Activated naive CD4-positive, alpha-beta T cell treated with anti-CD3 and anti-CD28 coated beads, Interleukin-2, amount 50 U/mL, for 24 hours (primary cell): ENCODE data around the gene OR2Z1.
"Not testable (repeated sequence)": the region's sequence is repeated elsewhere in the genome, so short reads cannot be mapped to it uniquely, and the experiment has no call there.

Experiments
- H3K27ac Mint-ChIP-seq: one replicate; pipeline ENCODE4 v1.8.0; 2021; ENCODE audit warnings: mild to moderate bottlenecking, mixed read lengths
- H3K27me3 Mint-ChIP-seq: one replicate; pipeline ENCODE4 v1.8.0; 2021; ENCODE audit warnings: mixed read lengths
- H3K36me3 Mint-ChIP-seq: one replicate; pipeline ENCODE4 v1.8.0; 2021; ENCODE audit warnings: mixed read lengths
- H3K4me1 Mint-ChIP-seq: one replicate; pipeline ENCODE4 v1.8.0; 2021; ENCODE audit warnings: mixed read lengths
- H3K4me3 Mint-ChIP-seq: one replicate; pipeline ENCODE4 v1.8.0; 2021; ENCODE audit warnings: mild to moderate bottlenecking, mixed read lengths
- H3K9me3 Mint-ChIP-seq: one replicate; pipeline ENCODE4 v1.8.0; 2021; ENCODE audit warnings: mixed read lengths

Gene OR2Z1

GRCh38 chr19:8696993-8697392 lies 24.4 kb upstream of the OR2Z1 start:
- Mint-ChIP-seq H3K4me3 (no peak overlapping the region), H3K4me1 (peaks cover 29% of the 10 kb centered on the region), H3K36me3 (no peaks in the 10 kb centered on the region), H3K27me3 (peaks cover 5% of the 10 kb centered on the region), H3K27ac (no peak overlapping the region), H3K9me3 (no peaks in the 10 kb centered on the region)

DNA sequence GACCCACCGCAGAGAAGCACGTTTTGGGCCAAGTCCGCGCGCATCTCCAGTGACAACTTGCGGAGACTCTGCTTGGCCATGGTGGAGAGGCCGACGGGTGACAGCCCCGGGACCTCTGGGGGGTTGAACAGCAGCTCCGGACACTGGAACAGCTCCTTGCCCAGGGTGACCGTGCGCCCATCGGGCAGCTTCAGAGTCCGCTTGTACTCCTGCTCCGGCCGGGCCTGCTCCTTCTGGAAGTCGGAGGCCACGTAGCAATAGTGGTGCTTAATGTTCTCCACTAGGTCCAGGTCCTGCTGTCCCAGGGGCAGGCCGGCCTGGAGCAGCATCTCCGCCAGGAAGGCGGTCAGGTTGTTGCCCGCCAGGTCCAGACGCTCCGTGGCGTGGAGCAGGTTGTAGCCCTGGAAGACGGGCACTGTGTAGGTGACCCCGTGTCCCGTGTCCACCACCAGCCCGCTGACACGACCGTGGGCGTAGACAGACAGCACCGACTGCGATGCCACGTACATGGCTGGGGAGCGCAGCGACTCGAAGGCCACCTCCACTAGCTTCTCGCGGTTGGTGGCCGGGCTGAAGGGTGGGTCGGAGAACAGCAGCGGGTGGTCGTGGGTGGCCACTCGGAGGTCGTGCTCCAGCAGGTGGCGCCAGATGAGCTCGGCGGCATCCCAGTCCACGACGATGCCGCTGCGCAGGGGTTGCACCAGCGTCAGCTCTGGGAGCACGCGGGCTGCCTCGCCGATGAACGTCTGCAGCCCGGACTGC lies 23.6 kb upstream of the OR2Z1 start:
- no peaks in the 10 kb centered on the region for H3K36me3 Mint-ChIP-seq
- H3K27me3 Mint-ChIP-seq, result no peaks in the 10 kb centered on the region
- H3K4me3 Mint-ChIP-seq, result no peak overlapping the region
- H3K9me3 Mint-ChIP-seq, result no peaks in the 10 kb centered on the region
- H3K27ac Mint-ChIP-seq, result no peak overlapping the region
- H3K4me1 Mint-ChIP-seq, result peaks cover 37% of the 10 kb centered on the region

GRCh38 chr19:8698433-8699063 lies 22.9 kb upstream of the OR2Z1 start, which contains the start of gene ACTL9:
TSS of gene ACTL9 (minus strand) at chr19:8698795. CDS start at chr19:8698701, 94 bp downstream.
- no peaks in the 10 kb centered on the region for H3K9me3 Mint-ChIP-seq
- no peak within 1 kb of the TSS for H3K4me3 Mint-ChIP-seq
- no peaks in the 10 kb centered on the region for H3K27me3 Mint-ChIP-seq
- no peaks in the 10 kb centered on the region for H3K36me3 Mint-ChIP-seq
- peaks cover 43% of the 10 kb centered on the region for H3K4me1 Mint-ChIP-seq
- H3K27ac Mint-ChIP-seq, result no peak within 1 kb of the TSS

DNA sequence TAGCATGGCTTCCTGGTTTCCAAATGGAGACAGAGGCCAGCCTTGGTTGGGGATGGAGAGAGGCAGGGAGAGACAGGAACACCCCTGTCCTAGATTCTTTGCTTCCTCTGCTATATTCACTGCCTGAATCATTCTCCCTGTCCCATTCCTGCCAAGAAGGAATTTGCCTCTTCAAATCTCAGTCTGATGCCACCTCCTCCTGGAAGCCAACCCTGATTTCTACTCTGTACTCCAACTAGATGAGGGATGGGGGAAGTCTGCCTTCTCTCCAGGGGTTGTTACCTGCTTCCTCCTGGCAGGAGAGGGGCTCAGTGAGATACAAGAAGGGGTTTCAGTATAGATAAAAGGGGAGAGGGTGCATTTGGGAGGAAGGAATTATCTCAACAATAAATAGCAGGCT lies 21.5 kb upstream of the OR2Z1 start:
- Mint-ChIP-seq H3K9me3 (no peaks in the 10 kb centered on the region), H3K36me3 (no peaks in the 10 kb centered on the region), H3K27me3 (no peaks in the 10 kb centered on the region), H3K4me3 (no peak overlapping the region), H3K4me1 (peaks cover 49% of the 10 kb centered on the region), H3K27ac (peak overlapping the region; percentile 19)

DNA sequence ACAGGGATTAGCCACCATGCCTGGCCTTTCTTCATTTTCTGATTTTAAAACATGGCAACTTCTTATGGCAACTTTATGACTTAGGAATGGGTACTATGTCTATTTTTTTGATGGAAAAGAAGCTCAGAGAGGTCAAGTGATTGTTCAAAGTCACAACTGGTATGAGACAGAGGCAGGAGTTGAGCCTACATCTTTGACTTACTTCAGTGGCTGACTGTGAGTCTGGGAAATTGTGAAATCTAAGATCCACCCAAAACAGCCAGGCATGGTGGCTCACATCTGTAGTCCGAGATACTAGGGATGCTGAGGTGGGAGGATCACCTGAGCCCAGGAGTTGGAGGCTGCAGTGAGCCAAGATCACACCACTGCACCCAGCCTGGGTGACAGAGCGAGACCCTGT lies 20.5 kb upstream of the OR2Z1 start:
- H3K27ac Mint-ChIP-seq, result no peak overlapping the region
- H3K9me3 Mint-ChIP-seq, result no peaks in the 10 kb centered on the region
- H3K4me1 Mint-ChIP-seq, result peaks cover 52% of the 10 kb centered on the region
- H3K4me3 Mint-ChIP-seq, result no peak overlapping the region
- H3K27me3 Mint-ChIP-seq, result no peaks in the 10 kb centered on the region
- no peaks in the 10 kb centered on the region for H3K36me3 Mint-ChIP-seq

- Mint-ChIP-seq H3K4me3 (peak overlapping the region; percentile 45), H3K4me1 (peaks cover 45% of the 10 kb centered on the region), H3K36me3 (no peaks in the 10 kb centered on the region), H3K27me3 (no peaks in the 10 kb centered on the region), H3K9me3 (no peaks in the 10 kb centered on the region), H3K27ac (no peak overlapping the region)
These were observed 19.1 kb upstream of the OR2Z1 start for GRCh38 chr19:8702350-8702749.

DNA sequence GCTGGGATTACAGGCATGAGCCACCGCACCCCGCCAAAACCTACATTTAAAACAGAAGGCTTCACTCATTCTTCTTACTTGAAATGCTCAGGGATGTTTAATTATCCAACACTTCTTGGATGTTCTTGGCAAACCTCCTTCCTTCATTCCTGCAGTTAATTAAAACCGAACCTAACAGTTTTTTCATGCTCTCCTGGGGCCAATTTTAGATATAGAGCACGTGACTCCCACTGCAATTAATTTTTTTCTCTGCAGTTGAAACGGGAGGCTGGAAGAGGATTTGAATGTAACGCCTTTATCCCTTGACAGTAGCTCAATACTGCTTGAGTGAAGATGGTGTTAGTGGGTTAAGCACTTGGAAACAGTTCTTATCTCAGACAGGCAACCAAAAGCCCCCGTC lies 18.2 kb upstream of the OR2Z1 start:
- Mint-ChIP-seq H3K9me3 (no peaks in the 10 kb centered on the region), H3K36me3 (no peaks in the 10 kb centered on the region), H3K27ac (peak overlapping the region; percentile 62), H3K4me1 (peaks cover 45% of the 10 kb centered on the region), H3K27me3 (no peaks in the 10 kb centered on the region), H3K4me3 (peak overlapping the region; percentile 26)

- Mint-ChIP-seq H3K4me1 (peaks cover 51% of the 10 kb centered on the region), H3K4me3 (peak overlapping the region; percentile 8)
- not testable (repeated sequence) for H3K36me3 Mint-ChIP-seq, H3K27me3 Mint-ChIP-seq, H3K27ac Mint-ChIP-seq, H3K9me3 Mint-ChIP-seq
These were observed 16.1 kb upstream of the OR2Z1 start for GRCh38 chr19:8705304-8705703.

DNA sequence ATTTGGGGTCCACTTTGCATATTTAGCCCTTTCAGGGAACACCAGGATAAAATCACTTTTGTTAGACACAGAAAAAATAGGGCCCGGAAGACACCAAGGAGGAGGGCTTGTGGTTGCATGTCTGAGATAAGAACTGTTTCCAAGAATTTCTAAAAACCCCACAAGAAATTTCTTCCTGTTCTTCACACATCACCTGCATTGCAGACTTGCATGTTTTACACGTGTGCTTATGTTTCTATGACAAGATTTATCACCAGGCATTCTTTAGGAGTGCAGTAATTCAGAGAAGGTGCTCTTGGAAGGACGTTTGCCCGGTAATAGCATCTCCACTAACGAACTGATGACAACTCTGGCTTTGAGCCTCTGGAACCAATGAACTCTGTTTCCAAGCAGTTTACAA lies 15.7 kb upstream of the OR2Z1 start:
- Mint-ChIP-seq H3K9me3 (no peaks in the 10 kb centered on the region), H3K27ac (no peak overlapping the region), H3K27me3 (no peaks in the 10 kb centered on the region), H3K4me3 (peak overlapping the region; percentile 8), H3K4me1 (peaks cover 51% of the 10 kb centered on the region), H3K36me3 (no peaks in the 10 kb centered on the region)

GRCh38 chr19:8710337-8710736 lies 11.1 kb upstream of the OR2Z1 start:
- H3K27me3 Mint-ChIP-seq, H3K4me3 Mint-ChIP-seq, H3K27ac Mint-ChIP-seq: not testable (repeated sequence)

DNA sequence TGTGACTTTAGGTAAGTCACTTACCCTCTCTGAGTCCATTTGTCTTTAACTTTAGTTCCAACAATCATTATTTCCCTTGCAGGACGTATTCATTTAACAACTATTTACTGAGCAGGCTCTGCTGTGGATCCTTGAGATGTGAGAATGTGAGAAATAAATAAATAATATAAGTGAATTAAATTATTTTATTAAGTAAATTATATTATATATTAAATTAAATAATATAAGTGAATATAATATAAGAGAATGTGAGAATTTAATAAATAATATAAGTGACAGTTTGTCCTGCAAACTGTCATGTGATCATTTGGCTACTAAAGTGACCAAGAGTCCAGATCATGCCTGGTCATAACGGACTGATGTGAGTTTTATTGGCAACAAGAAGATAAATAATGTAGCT lies 598 bp downstream of the OR2Z1 start:
- Mint-ChIP-seq H3K9me3 (peaks cover 5% of the 10 kb centered on the region), H3K27me3 (peaks cover 7% of the 10 kb centered on the region), H3K27ac (no peak overlapping the region), H3K4me3 (no peak overlapping the region), H3K36me3 (peaks cover 2% of the 10 kb centered on the region), H3K4me1 (no peaks in the 10 kb centered on the region)

More at GRCh38 chr19:8710337-8710736, 11.1 kb upstream of the OR2Z1 start:
- H3K4me1 Mint-ChIP-seq, result peaks cover 14% of the 10 kb centered on the region
- H3K36me3 Mint-ChIP-seq, H3K9me3 Mint-ChIP-seq: not testable (repeated sequence)

- Mint-ChIP-seq H3K9me3 (no peaks in the 10 kb centered on the region), H3K4me3 (no peak overlapping the region), H3K36me3 (peaks cover 2% of the 10 kb centered on the region), H3K27me3 (peaks cover 7% of the 10 kb centered on the region), H3K27ac (no peak overlapping the region), H3K4me1 (no peaks in the 10 kb centered on the region)
These were observed 2.8 kb downstream of the OR2Z1 start for GRCh38 chr19:8724276-8724675.

GRCh38 chr19:8731428-8732169 lies 10.2 kb downstream of the OR2Z1 start:
- Mint-ChIP-seq H3K4me1 (no peaks in the 10 kb centered on the region), H3K27ac (no peak overlapping the region), H3K27me3 (peaks cover 4% of the 10 kb centered on the region), H3K9me3 (no peaks in the 10 kb centered on the region), H3K36me3 (peaks cover 1% of the 10 kb centered on the region), H3K4me3 (no peak overlapping the region)

GRCh38 chr19:8738377-8738776 lies 16.9 kb downstream of the OR2Z1 start:
- Mint-ChIP-seq H3K27me3 (no peaks in the 10 kb centered on the region), H3K4me1 (no peaks in the 10 kb centered on the region), H3K9me3 (no peaks in the 10 kb centered on the region), H3K4me3 (no peak overlapping the region), H3K36me3 (peaks cover under 1% of the 10 kb centered on the region), H3K27ac (no peak overlapping the region)

GRCh38 chr19:8739291-8740065 lies 18.0 kb downstream of the OR2Z1 start:
- not testable (repeated sequence) for H3K27me3 Mint-ChIP-seq, H3K27ac Mint-ChIP-seq, H3K36me3 Mint-ChIP-seq, H3K9me3 Mint-ChIP-seq, H3K4me1 Mint-ChIP-seq, H3K4me3 Mint-ChIP-seq
